PC-9 (cell line): Measurements from ENCODE around the gene GON7. TPM values are rescaled to one million over a fixed set of nuclear protein-coding genes. Genes with fewer than 3 reads are reported as not detected.

Source experiments
- BruUV-seq: library from RNA; stranded (reverse); fragments of 400-500 nt; replicated peaks from 2 replicates; lab custom pipeline; 2021; lab: Mats Ljungman, UMichigan
- CTCF ChIA-PET: fragments of 300-600 bp; sonication (Branson Sonifier 250); formaldehyde crosslinking; loops from one replicate; lab custom pipeline; 2022; ENCODE audit warnings: antibody characterized with exemption; lab: Charles Lee
- POLR2A ChIA-PET: fragments of 300-600 bp; sonication (Branson Sonifier 250); formaldehyde crosslinking; loops from one replicate; lab custom pipeline; 2022; ENCODE audit warnings: antibody characterized with exemption; ENCODE audit not compliant: unreplicated experiment; lab: Charles Lee
- DNase-seq, 2 experiments: peaks; one replicate each; pipeline versions ENCODE4 v3.0.0 to v3.0.0-alpha.2; 2015 to 2022; ENCODE audit warnings: mixed read lengths in 1 of 2
- H2AFZ ChIP-seq: fragments of 200-600 bp; sonication (generic); 2 replicates; pipeline ENCODE4 v1.8.1; 2017; ENCODE audit warnings: antibody characterized with exemption
- H3F3A ChIP-seq: fragments of 200-600 bp; sonication (generic); 2 replicates; pipeline ENCODE4 v1.8.1; 2017; ENCODE audit warnings: antibody characterized with exemption, mild to moderate bottlenecking, low read depth; ENCODE audit not compliant: insufficient read depth
- H3K27ac ChIP-seq: fragments of 200-600 bp; sonication (generic); 2 replicates; pipeline ENCODE4 v1.6.1; 2016; ENCODE audit warnings: mixed run types
- H3K27me3 ChIP-seq: fragments of 200-600 bp; sonication (generic); 2 replicates; pipeline ENCODE4 v1.6.1; 2016; ENCODE audit warnings: low read depth, mixed run types; ENCODE audit not compliant: insufficient read depth
- H3K36me3 ChIP-seq: fragments of 200-600 bp; sonication (generic); 2 replicates; pipeline ENCODE4 v1.6.1; 2016; ENCODE audit warnings: low read depth, mixed run types
- H3K4me1 ChIP-seq: fragments of 200-600 bp; sonication (generic); replicated peaks from 2 replicates; pipeline ENCODE4 v1.6.1; 2016; ENCODE audit warnings: mixed run types; ENCODE audit not compliant: insufficient read depth
- H3K4me2 ChIP-seq: fragments of 200-600 bp; sonication (generic); 2 replicates; pipeline ENCODE4 v1.6.1; 2017; ENCODE audit warnings: mixed run types
- H3K4me3 ChIP-seq: fragments of 200-600 bp; sonication (generic); 2 replicates; pipeline ENCODE4 v1.6.1; 2016; ENCODE audit warnings: mixed run types
- H3K79me2 ChIP-seq: fragments of 200-600 bp; sonication (generic); 2 replicates; pipeline ENCODE4 v1.6.1; 2017; ENCODE audit warnings: low read depth, mixed run types
- H3K9me2 ChIP-seq: fragments of 200-600 bp; sonication (generic); 2 replicates; pipeline ENCODE4 v1.8.1; 2017; ENCODE audit warnings: mild to moderate bottlenecking; ENCODE audit not compliant: insufficient read depth
- H3K9me3 ChIP-seq: fragments of 200-600 bp; sonication (generic); 2 replicates; pipeline ENCODE4 v1.8.1; 2016; ENCODE audit warnings: low read depth; ENCODE audit not compliant: insufficient read depth
- H4K20me1 ChIP-seq: fragments of 200-600 bp; sonication (generic); 2 replicates; pipeline ENCODE4 v1.8.1; 2017; ENCODE audit not compliant: insufficient read depth
- CTCF ChIP-seq: fragments of 200-600 bp; sonication (generic); conservative IDR thresholded peaks from 2 replicates; pipeline ENCODE4 v1.6.1; 2017; ENCODE audit warnings: mixed run types, antibody characterized with exemption, mild to moderate bottlenecking, moderate library complexity
- EZH2 ChIP-seq: fragments of 200-600 bp; sonication (generic); IDR thresholded peaks from 2 replicates; pipeline ENCODE4 v1.8.0; 2017; ENCODE audit warnings: antibody characterized with exemption, low read depth
- intact Hi-C: fragments of 100-400 bp; cut with micrococcal nuclease; formaldehyde crosslinking; loops from one replicate; pipeline ENCODE4 v1.10.0; 2022; ENCODE audit not compliant: unreplicated experiment
- total RNA-seq: library from RNA; stranded (reverse); gene quantifications from 2 replicates; pipeline ENCODE4 v1.2.3, GENCODE V29; 2021

GON7 gene
- total RNA-seq, 1 experiment from 2014 or later: 9.3 TPM

- TF ChIP-seq CTCF (no peak), EZH2 (no peak)
- Histone ChIP-seq H2AFZ (no peak overlapping the region), H3K9me3 (no peaks in the 10 kb centered on the region), H3K36me3 (peaks cover 4% of the 10 kb centered on the region; the same call in 1 of the 2 replicates), H3F3A (no peaks in the 10 kb centered on the region), H3K27me3 (no peaks in the 10 kb centered on the region), H3K4me3 (no peak overlapping the region), H4K20me1 (no peaks in the 10 kb centered on the region), H3K4me1 (no peaks in the 10 kb centered on the region), H3K9me2 (no peaks in the 10 kb centered on the region), H3K4me2 (no peak overlapping the region), H3K79me2 (no peaks in the 10 kb centered on the region), H3K27ac (no peak overlapping the region)
- intact Hi-C loops: no loop called here
- POLR2A ChIA-PET: no interaction called here
- no TSS peak for BruUV-seq
- DNase-seq: no peak
- CTCF ChIA-PET: interaction anchor here (0.6 kb wide), 1 partner anchor 376 kb away, joined by 3 read pairs; no protein-coding TSS in a partner anchor
These were observed 7.7 kb upstream of the GON7 start for GRCh38 chr14:93214598-93214997.

- no peaks in the 10 kb centered on the region for H3K27me3 ChIP-seq
- H3K9me2 ChIP-seq: no peaks in the 10 kb centered on the region
- DNase-seq: no peak
- H3K4me2 ChIP-seq: no peak overlapping the region
- no peak overlapping the region for H3K27ac ChIP-seq
- H3F3A ChIP-seq: no peaks in the 10 kb centered on the region
- CTCF ChIA-PET: no interaction called here
- H4K20me1 ChIP-seq: no peaks in the 10 kb centered on the region
- H3K4me3 ChIP-seq: no peak overlapping the region
- TF ChIP-seq CTCF: no peak
- no peak for TF ChIP-seq EZH2
- POLR2A ChIA-PET: no interaction called here
- peaks cover 13% of the 10 kb centered on the region; the same call in 1 of the 2 replicates for H3K4me1 ChIP-seq
- no peak overlapping the region for H2AFZ ChIP-seq
- no TSS peak for BruUV-seq
- peaks cover 14% of the 10 kb centered on the region; the same call in 1 of the 2 replicates for H3K79me2 ChIP-seq
- intact Hi-C loops: no loop called here
- peaks cover 4% of the 10 kb centered on the region; the same call in 1 of the 2 replicates for H3K36me3 ChIP-seq
- H3K9me3 ChIP-seq: no peaks in the 10 kb centered on the region
These were observed 5.6 kb upstream of the GON7 start for GRCh38 chr14:93212432-93212831.

- peaks cover 23% of the 10 kb centered on the region for H3K4me1 ChIP-seq
- peak overlapping the region; percentile 86 for H3K4me2 ChIP-seq
- H4K20me1 ChIP-seq: no peaks in the 10 kb centered on the region
- no peak overlapping the region for H3K27ac ChIP-seq
- peak; percentile 49 to 51 for DNase-seq
- peaks cover 38% of the 10 kb centered on the region for H3K79me2 ChIP-seq
- intact Hi-C loops: loop anchor here (1.0 to 5.0 kb wide), 3 partner anchors 23 to 412 kb away; partner anchors contain the start of genes LYSET and MOAP1
- H3K9me2 ChIP-seq: no peaks in the 10 kb centered on the region
- ChIA-PET CTCF (interaction anchor here (0.9 kb wide), 1 partner anchor 139 kb away, joined by 3 read pairs; the partner anchor contains the start of gene COX8C), POLR2A (interaction anchor here (0.6 kb wide), 1 partner anchor 583 kb away, joined by 5 read pairs; no protein-coding TSS in a partner anchor)
- H3F3A ChIP-seq: peaks cover 8% of the 10 kb centered on the region
- peak overlapping the region; percentile 100 for H2AFZ ChIP-seq
- H3K9me3 ChIP-seq: no peaks in the 10 kb centered on the region
- H3K36me3 ChIP-seq: no peaks in the 10 kb centered on the region; the same call in 1 of the 2 replicates
- H3K4me3 ChIP-seq: peak overlapping the region; percentile 100
- TF ChIP-seq CTCF (peak; percentile 52; the same call in 1 of the 2 replicates), EZH2 (no peak)
- BruUV-seq: TSS peak; percentile 41
- H3K27me3 ChIP-seq: no peaks in the 10 kb centered on the region
These were observed 823 bp upstream of the GON7 start for GRCh38 chr14:93207468-93208308.
